BE2C (cell line): ENCODE data around the gene ACSS1.

Source experiments
- DNase-seq: peaks from one replicate; pipeline ENCODE4 v3.0.0-alpha.2; 2020
- H3K27me3 ChIP-seq: fragments of 250-450 bp; sonication (Bioruptor Pico); 2 replicates; pipeline ENCODE4 v1.5.1; 2020; ENCODE audit warnings: mild to moderate bottlenecking
- H3K36me3 ChIP-seq: fragments of 250-450 bp; sonication (Bioruptor Pico); 2 replicates; pipeline ENCODE4 v1.5.1; 2020; ENCODE audit warnings: mild to moderate bottlenecking
- H3K4me1 ChIP-seq: fragments of 250-450 bp; sonication (Bioruptor Pico); 2 replicates; pipeline ENCODE4 v1.5.1; 2020
- H3K4me3 ChIP-seq: 2 replicates; pipeline ENCODE4 v1.5.1; 2011; ENCODE audit warnings: low read depth, low read length
- H3K9me3 ChIP-seq: fragments of 250-450 bp; sonication (Bioruptor Pico); 2 replicates; pipeline ENCODE4 v1.5.1; 2020
- CTCF ChIP-seq: IDR thresholded peaks from 2 replicates; pipeline ENCODE4 v1.5.1; 2012; ENCODE audit warnings: mild to moderate bottlenecking, low read depth, low read length

ACSS1 gene

GRCh38 chr20:25050082-25050481, 7.9 kb downstream of the ACSS1 start:
- peaks cover 22% of the 10 kb centered on the region for H3K27me3 ChIP-seq
- no peak for DNase-seq
- no peaks in the 10 kb centered on the region for H3K36me3 ChIP-seq
- H3K4me1 ChIP-seq: no peaks in the 10 kb centered on the region
- H3K9me3 ChIP-seq: no peaks in the 10 kb centered on the region
- TF ChIP-seq CTCF: no peak
- no peak overlapping the region for H3K4me3 ChIP-seq

- Histone ChIP-seq H3K4me3 (no peak overlapping the region), H3K27me3 (peaks cover 20% of the 10 kb centered on the region), H3K4me1 (no peaks in the 10 kb centered on the region), H3K9me3 (no peaks in the 10 kb centered on the region), H3K36me3 (no peaks in the 10 kb centered on the region)
- TF ChIP-seq CTCF: no peak
- no peak for DNase-seq
These were observed 8.5 kb downstream of the ACSS1 start for GRCh38 chr20:25049261-25050060.

- no peak for DNase-seq
- H3K4me3 ChIP-seq: no peak overlapping the region
- H3K4me1 ChIP-seq: no peaks in the 10 kb centered on the region
- H3K9me3 ChIP-seq: no peaks in the 10 kb centered on the region
- no peak for TF ChIP-seq CTCF
- peaks cover 11% of the 10 kb centered on the region; the same call in 1 of the 2 replicates for H3K27me3 ChIP-seq
- no peaks in the 10 kb centered on the region for H3K36me3 ChIP-seq
These were observed 9.4 kb downstream of the ACSS1 start for GRCh38 chr20:25048519-25048952.

- H3K9me3 ChIP-seq: no peaks in the 10 kb centered on the region
- TF ChIP-seq CTCF: no peak
- peaks cover 11% of the 10 kb centered on the region; the same call in 1 of the 2 replicates for H3K27me3 ChIP-seq
- H3K4me1 ChIP-seq: no peaks in the 10 kb centered on the region
- no peak for DNase-seq
- H3K36me3 ChIP-seq: no peaks in the 10 kb centered on the region
- no peak overlapping the region for H3K4me3 ChIP-seq
These were observed 10.2 kb downstream of the ACSS1 start for GRCh38 chr20:25047766-25048165.

GRCh38 chr20:25046736-25047666, 10.9 kb downstream of the ACSS1 start:
- no peak for TF ChIP-seq CTCF
- Histone ChIP-seq H3K4me3 (no peak overlapping the region), H3K36me3 (no peaks in the 10 kb centered on the region), H3K9me3 (no peaks in the 10 kb centered on the region), H3K27me3 (peaks cover 11% of the 10 kb centered on the region; the same call in 1 of the 2 replicates), H3K4me1 (no peaks in the 10 kb centered on the region)
- DNase-seq: no peak
